Measurements from ENCODE around the gene MMEL1.
A peak's percentile ranks its signal among the peaks of the same experiment; 100 is the strongest.

The MMEL1 gene

DNA sequence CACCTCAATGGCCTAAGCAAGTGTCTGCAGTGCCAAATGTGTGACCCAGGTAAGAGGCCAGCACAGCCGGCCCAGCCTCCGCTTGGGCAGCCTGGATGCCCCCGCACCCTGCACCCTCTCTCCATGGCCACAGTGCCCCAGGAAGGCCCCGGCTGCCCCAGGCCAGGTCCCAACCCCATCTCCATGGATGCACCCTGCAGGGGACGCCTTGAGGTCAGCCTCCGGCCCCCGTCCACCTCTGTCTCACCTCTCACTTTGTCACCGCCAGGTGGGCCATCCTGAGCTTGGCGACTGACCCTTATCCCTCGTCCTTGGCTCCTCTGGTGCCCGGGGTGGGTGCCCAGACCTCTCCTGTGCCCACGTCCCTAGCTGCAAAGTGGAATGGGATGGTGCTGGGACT is 74.4 kb downstream of the MMEL1 start:
- no peak overlapping the region for H3K27ac ChIP-seq (replicated peaks)
- no peak for TF ChIP-seq SPI1 (IDR thresholded peaks at IDR 0.05; ENCODE audit: borderline replicate concordance, low read depth)
- TF ChIP-seq, protein P1, sequence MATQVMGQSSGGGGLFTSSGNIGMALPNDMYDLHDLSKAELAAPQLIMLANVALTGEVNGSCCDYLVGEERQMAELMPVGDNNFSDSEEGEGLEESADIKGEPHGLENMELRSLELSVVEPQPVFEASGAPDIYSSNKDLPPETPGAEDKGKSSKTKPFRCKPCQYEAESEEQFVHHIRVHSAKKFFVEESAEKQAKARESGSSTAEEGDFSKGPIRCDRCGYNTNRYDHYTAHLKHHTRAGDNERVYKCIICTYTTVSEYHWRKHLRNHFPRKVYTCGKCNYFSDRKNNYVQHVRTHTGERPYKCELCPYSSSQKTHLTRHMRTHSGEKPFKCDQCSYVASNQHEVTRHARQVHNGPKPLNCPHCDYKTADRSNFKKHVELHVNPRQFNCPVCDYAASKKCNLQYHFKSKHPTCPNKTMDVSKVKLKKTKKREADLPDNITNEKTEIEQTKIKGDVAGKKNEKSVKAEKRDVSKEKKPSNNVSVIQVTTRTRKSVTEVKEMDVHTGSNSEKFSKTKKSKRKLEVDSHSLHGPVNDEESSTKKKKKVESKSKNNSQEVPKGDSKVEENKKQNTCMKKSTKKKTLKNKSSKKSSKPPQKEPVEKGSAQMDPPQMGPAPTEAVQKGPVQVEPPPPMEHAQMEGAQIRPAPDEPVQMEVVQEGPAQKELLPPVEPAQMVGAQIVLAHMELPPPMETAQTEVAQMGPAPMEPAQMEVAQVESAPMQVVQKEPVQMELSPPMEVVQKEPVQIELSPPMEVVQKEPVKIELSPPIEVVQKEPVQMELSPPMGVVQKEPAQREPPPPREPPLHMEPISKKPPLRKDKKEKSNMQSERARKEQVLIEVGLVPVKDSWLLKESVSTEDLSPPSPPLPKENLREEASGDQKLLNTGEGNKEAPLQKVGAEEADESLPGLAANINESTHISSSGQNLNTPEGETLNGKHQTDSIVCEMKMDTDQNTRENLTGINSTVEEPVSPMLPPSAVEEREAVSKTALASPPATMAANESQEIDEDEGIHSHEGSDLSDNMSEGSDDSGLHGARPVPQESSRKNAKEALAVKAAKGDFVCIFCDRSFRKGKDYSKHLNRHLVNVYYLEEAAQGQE (IDR thresholded peaks at IDR 0.05; ENCODE audit: insufficient replicate concordance, low read depth), result no peak
- TF ChIP-seq, protein P2, sequence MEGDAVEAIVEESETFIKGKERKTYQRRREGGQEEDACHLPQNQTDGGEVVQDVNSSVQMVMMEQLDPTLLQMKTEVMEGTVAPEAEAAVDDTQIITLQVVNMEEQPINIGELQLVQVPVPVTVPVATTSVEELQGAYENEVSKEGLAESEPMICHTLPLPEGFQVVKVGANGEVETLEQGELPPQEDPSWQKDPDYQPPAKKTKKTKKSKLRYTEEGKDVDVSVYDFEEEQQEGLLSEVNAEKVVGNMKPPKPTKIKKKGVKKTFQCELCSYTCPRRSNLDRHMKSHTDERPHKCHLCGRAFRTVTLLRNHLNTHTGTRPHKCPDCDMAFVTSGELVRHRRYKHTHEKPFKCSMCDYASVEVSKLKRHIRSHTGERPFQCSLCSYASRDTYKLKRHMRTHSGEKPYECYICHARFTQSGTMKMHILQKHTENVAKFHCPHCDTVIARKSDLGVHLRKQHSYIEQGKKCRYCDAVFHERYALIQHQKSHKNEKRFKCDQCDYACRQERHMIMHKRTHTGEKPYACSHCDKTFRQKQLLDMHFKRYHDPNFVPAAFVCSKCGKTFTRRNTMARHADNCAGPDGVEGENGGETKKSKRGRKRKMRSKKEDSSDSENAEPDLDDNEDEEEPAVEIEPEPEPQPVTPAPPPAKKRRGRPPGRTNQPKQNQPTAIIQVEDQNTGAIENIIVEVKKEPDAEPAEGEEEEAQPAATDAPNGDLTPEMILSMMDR (IDR thresholded peaks at IDR 0.05; ENCODE audit: insufficient read depth, low read length), result no peak
- no peak for TF ChIP-seq GABPA (IDR thresholded peaks at IDR 0.05; ENCODE audit: low read depth)
- no peak for TF ChIP-seq POLR2AphosphoS5 (IDR thresholded peaks at IDR 0.05; ENCODE audit: low read depth)
- H3K27me3 ChIP-seq (ENCODE audit: insufficient read depth, poor library complexity, severe bottlenecking), result no peaks in the 10 kb centered on the region
- H3K4me3 ChIP-seq (replicated peaks; ENCODE audit: insufficient read depth, low read length), result no peak overlapping the region
- no peak for DNase-seq (ENCODE audit: low read depth in 1 of 2, low spot score in 1 of 2)

DNA sequence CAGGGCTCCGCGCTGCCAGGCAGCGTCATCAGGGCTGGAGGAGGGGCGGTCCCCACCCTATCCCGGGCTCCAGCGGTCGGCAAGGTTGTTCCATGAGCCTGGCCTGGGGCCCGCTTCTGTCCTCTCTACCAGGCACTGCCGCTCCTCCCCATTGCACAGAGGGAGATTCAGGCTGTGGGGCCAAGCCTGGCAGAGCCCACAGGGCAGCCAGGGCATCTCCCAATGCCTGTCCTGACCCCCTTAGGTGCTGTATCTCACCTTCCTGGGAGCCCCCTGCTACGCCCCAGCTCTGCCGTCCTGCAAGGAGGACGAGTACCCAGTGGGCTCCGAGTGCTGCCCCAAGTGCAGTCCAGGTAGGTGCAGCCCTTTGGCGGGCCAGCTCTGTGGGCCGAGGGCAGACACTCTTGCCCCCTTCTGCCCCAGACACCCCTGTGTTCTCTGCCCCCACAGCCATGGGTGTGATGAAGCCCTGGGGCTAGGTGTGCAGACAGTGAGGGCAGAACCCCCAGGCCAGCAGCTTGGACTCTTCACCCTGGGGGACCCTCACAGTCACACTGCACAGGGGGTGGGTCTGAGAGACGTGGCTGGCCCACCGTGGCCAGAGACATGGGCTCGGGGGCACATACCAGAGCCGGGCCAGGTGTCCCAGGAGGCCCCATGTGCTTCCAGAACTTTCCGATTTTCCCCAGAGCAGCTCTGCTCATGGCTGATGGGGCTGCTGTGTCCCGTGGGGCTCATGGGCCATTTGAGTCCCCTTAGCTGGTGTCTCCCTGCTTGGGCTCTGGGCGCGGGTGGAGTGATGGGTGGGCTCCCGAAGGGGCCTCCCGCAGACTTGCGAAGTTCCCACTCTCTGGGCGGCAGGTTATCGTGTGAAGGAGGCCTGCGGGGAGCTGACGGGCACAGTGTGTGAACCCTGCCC is 75.1 kb downstream of the MMEL1 start:
- Histone ChIP-seq H3K27me3 (ENCODE audit: insufficient read depth, poor library complexity, severe bottlenecking) (no peaks in the 10 kb centered on the region), H3K27ac (replicated peaks) (peak overlapping the region; percentile 99; the same call in 1 of the 2 replicates), H3K4me3 (replicated peaks; ENCODE audit: insufficient read depth, low read length) (no peak overlapping the region; the same call in 1 of the 2 replicates)
- TF ChIP-seq GABPA (IDR thresholded peaks at IDR 0.05; ENCODE audit: low read depth) (no peak), POLR2AphosphoS5 (IDR thresholded peaks at IDR 0.05; ENCODE audit: low read depth) (no peak), SPI1 (IDR thresholded peaks at IDR 0.05; ENCODE audit: borderline replicate concordance, low read depth) (no peak)
- TF ChIP-seq, protein P1 (IDR thresholded peaks at IDR 0.05; ENCODE audit: insufficient replicate concordance, low read depth), result no peak
- TF ChIP-seq, protein P2 (IDR thresholded peaks at IDR 0.05; ENCODE audit: insufficient read depth, low read length), result no peak
- DNase-seq (ENCODE audit: low read depth in 1 of 2, low spot score in 1 of 2), result no peak

DNA sequence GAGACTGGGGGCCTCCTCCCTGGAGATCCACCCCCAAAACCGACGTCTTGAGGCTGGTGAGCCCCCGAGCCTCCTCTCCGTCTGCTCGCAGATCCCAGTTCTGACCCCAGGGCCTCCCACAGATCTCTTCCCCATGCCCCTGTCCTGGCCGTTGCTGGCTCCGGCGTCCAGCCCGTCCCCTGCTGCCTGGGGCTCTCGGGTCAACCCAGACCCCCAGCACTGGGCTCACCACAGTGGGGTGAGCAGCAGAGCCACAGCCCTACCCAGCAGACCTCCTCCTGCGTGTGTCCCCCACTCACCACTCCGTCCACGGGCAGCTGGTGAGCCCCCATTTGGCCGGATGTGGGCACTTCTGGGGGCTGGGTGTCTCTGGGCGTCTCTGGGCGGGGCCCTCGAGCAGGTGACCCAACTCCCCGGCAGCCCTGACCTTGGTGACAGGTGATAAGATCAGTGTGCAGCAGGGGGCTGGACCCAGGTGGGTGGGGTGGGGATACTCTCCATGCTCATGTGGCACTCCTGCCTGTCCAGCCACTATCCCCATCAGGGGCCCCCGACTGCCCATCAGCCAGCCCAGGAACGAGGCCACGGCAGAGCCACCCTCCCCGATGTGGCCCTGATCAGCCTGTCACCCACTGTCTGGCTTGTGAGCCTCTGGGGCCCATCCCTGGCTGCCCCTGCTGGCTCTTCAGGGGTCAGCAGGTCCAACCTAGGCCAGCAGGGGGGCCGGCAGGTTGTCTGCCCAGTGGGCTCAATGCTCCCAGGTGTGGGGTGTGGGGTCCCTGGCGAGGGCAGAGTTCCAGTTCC is 75.9 kb downstream of the MMEL1 start:
- Histone ChIP-seq H3K27me3 (ENCODE audit: insufficient read depth, poor library complexity, severe bottlenecking) (no peaks in the 10 kb centered on the region), H3K27ac (replicated peaks) (peak overlapping the region; percentile 99), H3K4me3 (replicated peaks; ENCODE audit: insufficient read depth, low read length) (peak overlapping the region; percentile 55)
- DNase-seq (ENCODE audit: low read depth in 1 of 2, low spot score in 1 of 2), result peak; percentile 23 to 36
- TF ChIP-seq, protein P2 (IDR thresholded peaks at IDR 0.05; ENCODE audit: insufficient read depth, low read length), result no peak
- TF ChIP-seq, protein P1 (IDR thresholded peaks at IDR 0.05; ENCODE audit: insufficient replicate concordance, low read depth), result no peak
- no peak for TF ChIP-seq POLR2AphosphoS5 (IDR thresholded peaks at IDR 0.05; ENCODE audit: low read depth)
- TF ChIP-seq GABPA (IDR thresholded peaks at IDR 0.05; ENCODE audit: low read depth), result no peak
- no peak for TF ChIP-seq SPI1 (IDR thresholded peaks at IDR 0.05; ENCODE audit: borderline replicate concordance, low read depth)
